NCI-H526 treated with DMSO at 0.1 percent for 48 hours (cell line): ENCODE data around the gene NPAS4.
"Not testable (repeated sequence)": the region's sequence is repeated elsewhere in the genome, so short reads cannot be mapped to it uniquely, and the experiment has no call there.

Source experiments
- DNase-seq: peaks from one replicate; lab custom pipeline; 2025; lab: John Stamatoyannopoulos, UW

The NPAS4 gene

DNA sequence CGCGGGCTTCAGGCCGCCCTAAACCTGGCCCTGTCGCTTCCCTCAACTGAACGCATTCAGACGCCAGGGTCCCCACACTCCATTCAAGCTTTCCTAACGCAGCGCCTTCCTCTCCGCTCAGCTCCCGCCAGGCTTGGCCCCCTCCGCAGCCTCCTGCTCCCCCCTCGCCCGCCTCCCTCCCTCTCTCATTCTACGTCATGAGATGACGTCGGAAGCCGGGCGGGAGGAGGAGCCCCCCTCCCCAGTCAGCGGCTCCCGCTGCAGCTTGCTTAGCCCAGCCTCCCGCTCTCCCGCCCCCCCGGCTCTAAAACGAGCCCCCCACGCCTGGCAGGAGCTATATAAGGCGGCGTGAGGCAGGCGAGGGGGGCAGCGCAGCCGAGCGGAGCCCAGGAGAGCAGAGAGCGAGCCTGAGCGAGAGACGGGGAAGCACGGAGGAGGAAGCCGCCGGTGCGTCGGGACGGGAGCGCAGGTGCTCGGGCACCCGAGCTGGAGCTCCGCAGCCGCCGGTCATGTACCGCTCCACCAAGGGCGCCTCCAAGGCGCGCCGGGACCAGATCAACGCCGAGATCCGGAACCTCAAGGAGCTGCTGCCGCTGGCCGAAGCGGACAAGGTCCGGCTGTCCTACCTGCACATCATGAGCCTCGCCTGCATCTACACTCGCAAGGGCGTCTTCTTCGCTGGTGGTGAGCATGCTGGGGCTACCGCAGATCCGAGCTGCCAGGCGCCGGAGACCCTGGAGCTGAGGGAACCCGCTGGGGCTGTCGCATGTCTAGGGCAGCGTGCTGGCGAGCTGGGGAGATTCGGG is at the start of gene NPAS4:
Gene NPAS4 (plus strand): TSS at position 365 of the 806 bp plus-strand sequence. CDS start 145 bp downstream, at position 510.
- peak; percentile 69 for DNase-seq

DNA sequence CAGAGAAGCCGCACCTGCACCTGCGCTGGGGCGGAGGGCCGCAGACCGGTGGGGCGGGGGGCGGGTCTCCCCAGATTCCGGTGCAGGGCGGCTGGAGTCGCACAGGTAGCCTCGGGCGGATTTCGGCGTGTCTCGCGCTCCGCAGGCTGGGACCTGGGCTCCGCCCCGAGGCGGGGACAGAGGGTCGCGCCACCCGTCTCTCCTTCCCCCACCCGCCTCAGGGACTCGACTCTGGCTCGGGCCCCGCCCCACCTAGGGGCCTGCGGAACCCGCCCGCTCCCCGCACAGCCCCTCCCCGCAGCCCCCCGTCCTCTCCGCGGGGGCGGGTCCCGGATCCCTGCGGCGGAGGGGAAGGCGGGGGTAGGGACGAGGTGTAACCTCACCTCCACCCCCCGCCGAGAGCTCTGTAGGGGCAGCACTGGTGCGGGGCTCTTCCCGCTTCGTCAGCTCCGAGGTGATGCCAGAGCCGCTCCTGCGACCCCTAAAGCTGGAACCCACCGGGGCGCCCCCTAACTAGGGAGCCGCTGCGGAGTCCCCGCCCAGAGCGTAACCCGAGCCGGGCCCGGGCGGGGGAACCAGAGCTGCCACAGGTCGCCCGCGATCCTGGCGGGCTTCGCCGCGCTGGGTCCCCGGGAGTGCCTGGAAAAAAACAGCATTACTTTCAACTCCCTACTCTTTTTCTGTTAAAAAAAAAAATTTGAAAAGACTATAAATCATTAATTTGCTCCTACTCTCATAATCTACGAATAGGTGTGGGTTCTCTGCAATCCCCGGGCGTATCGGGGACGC is 49.0 kb upstream of the NPAS4 start, which contains the start of gene SLC29A2:
Gene SLC29A2 (minus strand): TSS at position 134 of the 789 bp plus-strand sequence. CDS start 169 bp downstream, outside the sequence.
- DNase-seq: peak; percentile 94

DNA sequence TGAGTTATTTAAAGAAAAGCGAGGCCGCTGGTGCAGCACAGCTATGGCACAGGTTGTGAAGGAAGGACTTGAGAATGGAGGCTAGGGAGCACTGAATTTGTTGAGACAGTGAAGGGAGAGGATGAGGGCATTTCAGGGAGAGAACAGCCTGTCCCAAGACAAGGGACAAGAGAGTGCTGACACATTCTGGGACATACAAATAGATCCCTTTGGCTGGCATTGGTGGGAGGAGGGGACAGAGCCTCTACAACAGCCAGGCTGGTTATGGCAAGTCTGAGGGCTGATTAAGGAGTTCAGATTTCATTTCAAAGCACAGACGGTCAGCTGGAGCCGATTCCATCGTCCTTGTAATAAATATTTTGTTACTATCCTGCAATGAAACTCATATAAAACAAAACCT is 47.6 kb upstream of the NPAS4 start:
- DNase-seq: no peak

DNA sequence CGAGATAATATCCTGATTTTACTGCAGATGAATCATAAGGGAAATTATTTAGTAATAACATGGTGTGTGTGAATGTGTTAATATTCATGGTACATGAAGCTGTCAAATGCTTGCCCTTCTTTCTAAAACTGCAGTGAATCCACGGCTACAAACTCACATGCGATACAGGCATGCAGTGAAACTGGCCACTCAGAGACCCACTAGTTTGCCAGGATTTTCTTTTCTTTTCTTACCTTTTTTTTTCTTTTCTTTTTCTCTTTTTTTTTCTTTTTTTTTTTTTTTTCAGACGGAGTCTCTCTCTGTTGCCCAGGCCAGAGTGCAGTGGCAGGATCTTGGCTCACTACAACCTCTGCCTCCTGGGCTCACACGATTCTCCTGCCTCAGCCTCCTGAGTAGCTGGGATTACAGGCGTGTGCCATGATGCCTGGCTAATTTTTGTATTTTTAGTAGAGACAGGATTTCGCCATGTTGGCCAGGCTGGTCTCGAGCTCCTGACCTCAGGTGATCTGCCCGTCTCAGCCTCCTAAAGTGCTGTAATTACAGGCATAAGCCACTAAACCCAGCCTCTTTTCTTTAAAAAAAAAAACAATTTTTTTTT is 47.0 kb upstream of the NPAS4 start:
- DNase-seq: not testable (repeated sequence)

GRCh38 chr11:66380264-66380663 is 40.6 kb upstream of the NPAS4 start:
- not testable (repeated sequence) for DNase-seq

DNA sequence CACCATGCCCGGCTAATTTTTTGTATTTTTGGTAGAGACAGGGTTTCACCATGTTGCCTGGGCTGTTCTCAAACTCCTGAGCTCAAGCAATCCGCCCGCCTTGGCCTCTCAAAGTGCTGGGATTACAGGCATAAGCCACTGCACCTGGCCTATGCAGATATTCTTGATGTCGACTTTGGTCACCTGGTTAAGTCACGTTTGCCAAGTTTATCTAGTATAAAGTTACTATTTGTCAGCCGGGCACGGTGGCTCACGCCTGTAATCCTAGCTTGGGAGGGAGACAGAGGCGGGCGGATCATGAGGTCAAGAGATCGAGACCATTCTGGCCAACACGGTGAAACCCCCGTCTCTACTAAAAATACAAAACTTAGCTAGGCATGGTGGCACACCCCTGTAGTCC is 36.5 kb upstream of the NPAS4 start:
- not testable (repeated sequence) for DNase-seq

GRCh38 chr11:66386171-66387069 is 34.4 kb upstream of the NPAS4 start:
- DNase-seq: peak; percentile 74

DNA sequence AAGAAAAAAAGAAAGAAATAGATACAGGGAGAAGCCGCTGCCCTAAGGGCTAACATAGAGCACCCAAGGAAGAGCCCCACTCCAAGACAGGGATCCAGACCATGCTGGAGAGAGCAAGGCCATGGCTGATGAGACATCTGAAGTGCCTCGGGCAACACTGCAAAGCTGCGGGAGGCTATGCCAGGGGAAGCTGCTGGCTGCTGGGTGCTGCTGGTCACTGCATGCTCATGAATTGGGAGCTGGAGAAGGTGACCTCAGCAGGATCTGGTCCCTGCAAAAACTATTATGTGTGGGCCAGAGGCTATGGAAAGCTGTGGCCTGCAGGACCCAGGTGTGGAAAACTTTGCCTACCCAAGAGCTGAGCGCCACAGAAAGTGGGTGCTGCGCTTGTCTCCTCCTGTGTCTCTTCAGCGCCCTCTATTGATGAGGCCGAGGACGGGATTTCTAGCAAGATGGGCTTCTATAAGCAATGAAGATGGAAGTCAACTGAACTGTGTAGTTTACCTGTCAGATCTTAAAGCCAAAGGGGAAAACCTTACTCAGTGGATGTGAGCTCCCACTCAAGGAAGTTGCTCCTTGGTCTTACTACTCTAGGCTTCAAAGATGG is 32.0 kb upstream of the NPAS4 start:
- peak; percentile 59 for DNase-seq

GRCh38 chr11:66391322-66391721 is 29.5 kb upstream of the NPAS4 start:
- DNase-seq: no peak

DNA sequence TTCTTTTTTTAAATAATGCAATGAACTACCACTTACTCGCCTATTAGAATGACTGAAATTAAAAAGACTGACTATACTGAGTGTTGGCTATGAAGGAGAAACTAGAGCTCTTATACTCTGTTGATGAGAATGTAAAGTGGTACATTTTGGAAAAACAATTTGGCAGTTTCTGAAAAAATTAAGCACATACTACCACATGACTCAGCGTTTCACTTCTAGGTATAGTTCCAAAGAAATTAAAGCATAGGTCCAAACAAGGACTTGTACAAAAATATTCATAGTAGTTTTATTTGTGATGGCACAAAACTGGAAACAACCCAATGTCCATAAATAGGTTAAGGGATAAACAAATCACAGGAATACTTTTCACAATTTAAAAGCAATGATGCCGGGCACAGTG is 26.9 kb upstream of the NPAS4 start:
- no peak for DNase-seq

DNA sequence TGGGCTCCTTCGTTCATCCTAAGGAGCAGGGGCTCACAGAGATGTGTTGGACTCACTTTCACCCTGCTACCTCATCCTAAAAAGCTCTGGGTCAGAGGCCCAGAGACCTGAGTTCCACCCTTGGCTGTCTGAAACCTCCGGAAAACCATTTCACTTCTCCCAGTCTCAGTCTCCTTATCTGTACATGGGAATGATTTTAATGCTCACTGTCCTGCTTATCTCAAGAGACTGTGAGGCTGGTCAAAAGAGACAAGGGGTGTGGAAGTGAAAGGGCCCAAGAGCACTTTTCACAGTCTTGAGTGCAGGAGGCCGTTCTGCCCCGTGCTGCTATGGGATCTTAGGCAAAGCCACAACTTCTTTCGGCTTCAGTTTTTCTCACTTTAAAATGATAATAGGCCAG is 13.2 kb upstream of the NPAS4 start:
- DNase-seq: no peak

DNA sequence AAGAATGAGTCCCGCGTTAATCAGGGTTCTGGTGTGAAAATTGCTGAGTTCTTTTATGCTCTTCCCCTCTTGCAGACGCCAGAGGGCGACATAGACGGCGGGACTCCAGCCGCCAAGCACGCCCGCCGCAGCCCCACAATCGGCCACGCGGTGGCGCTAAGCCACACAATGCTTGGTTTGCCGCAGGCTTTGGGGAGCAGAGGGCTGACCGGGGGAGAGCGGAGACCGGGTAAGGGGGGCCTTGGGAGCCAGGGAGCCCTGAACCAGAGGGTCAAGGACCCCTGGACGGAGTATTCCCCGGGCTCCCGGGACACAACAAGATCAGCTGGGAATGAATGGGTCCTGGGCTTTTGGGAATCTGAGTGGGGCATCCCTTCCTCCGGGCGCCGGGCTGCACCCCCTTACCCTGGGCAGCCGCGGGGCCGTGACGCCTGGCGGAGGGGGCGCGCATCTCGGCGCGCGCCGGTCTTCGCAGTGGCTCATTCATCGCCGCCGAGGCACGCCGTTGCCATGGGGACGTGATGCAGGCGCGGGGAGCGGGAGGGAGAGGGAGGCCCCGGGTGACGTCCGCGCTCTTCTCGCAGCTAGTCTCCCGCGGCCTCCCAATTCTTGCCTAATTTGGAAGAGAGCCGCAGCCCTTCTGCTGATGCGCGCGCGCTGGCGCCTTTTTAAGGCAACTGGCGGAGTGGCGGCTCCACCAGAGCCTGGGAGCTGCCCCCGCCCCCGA is 12.2 kb upstream of the NPAS4 start:
- DNase-seq: peak; percentile 82

- no peak for DNase-seq
These were observed 11.6 kb upstream of the NPAS4 start for GRCh38 chr11:66409226-66409625.

- no peak for DNase-seq
These were observed 10.6 kb upstream of the NPAS4 start for GRCh38 chr11:66410191-66410590.

DNA sequence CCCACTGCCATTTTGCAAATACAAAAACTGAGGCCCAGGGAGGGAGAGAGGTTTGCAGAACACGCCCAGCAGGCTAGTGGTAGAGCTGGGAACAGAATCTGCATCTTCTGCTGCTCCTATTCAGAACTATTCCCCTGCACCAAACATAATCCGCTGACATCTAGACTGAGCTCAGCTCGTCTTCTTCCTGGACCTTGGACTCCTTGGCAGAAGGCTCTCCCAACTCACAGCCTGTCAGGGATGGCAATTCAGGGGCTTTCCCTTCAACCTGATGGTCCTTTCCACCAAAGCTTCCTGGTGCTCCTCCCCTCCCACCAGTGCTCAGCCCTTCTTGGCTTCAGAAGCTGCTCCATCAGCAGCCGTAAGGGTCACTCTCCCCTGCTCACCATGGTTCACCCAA is 9.5 kb upstream of the NPAS4 start:
- DNase-seq: no peak

DNA sequence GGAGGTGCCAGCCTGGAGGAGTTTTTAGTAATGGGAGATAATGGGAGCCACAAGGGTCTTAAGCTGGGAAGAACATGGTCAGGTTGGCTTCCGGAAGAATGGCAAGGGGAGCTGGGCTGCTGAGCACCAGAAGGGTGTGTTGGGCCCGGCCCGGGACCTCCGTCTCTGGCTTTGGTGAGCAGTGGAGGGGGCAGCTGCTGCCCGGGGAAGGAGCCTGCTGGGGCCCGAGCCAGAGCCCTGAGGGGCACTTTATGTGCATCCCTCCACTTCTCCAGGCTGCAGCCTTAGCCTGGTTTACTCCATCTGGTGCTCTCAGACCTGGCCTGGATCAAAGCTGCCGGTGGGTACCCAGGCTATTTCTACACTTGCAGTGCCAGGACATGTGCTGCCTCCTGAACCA is 8.7 kb upstream of the NPAS4 start:
- no peak for DNase-seq

- no peak for DNase-seq
These were observed 7.7 kb upstream of the NPAS4 start for GRCh38 chr11:66413167-66413566.

DNA sequence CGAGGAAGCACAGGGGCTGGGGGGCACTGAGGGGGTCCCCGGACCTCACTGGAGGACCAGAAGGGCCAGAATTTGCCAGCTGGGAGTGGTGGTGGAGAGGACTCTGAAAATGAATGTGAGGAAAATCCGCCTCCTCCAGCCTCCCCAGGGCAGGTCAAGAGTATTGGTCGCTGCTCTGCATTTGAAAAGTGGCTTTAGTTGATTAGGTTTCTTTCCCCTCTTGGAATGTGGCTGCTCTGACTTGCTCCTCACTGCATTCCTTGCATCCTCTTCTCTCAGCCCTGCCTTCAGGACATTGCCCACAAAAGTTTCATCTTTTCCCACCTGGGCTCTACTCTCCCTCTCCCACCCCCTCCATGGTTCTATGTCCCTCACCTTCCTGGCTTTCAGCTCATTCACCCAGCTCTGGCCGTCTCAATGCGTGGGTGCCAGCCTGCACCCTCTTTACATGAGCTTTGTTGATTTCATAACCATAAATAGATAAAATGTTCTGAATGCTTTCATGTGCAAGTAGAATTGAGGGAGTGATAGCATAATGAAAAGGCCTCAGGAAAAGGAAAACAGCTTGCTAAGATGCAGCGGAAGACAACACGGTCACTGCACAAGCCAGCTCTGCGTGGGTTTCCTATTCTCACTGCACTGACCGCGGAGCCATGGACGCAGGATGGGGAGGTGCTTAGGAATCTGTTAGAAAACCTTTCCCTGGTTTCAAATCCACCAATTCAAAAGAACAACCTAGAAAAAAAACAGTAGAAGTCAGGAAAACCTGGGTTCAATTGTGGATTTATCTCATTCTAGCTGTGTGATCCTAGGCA is 6.5 kb upstream of the NPAS4 start:
- DNase-seq: no peak

DNA sequence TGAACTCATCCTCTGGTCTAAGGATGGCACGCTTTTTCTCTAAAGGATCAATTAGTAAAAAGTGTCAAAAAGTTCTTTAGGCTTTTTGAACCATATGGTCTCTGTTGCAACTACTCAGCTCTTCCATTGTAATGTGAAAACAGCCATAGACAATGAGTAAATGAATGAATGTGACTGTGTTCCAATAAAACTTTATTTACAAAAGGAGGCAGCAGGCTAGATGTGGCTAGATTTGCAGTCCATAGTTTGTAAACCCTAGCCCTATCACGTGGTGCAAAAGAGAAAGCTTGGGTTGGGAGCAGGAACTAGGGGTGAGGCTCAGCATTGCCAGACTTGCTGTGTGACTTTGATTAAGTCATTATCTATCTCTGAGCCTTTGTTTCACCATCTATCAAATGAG is 5.4 kb upstream of the NPAS4 start:
- DNase-seq: no peak

GRCh38 chr11:66417000-66417399 is 3.8 kb upstream of the NPAS4 start:
- no peak for DNase-seq
